Right lobe of liver (tissue), 4 donors: ENCODE measurements around the gene MIGA1.

ENCODE experiments used
- POLR2A ChIP-seq: fragments of 450-650 bp; IDR thresholded peaks from one replicate; pipeline ENCODE4 v1.6.1; 2017; ENCODE audit warnings: antibody characterized with exemption, mild to moderate bottlenecking
- TF ChIP-seq, protein P1 (sequence below), 4 donors: fragments of 200-600 bp in 3 of 4; fragments of 450-650 bp in 1 of 4; IDR thresholded peaks; one replicate each; pipeline versions ENCODE4 v1.5.1 to v1.8.0; 2016 to 2022; ENCODE audit warnings: antibody characterized with exemption in 4 of 4, mild to moderate bottlenecking in 2 of 4
- donor health status: DM: no; HTN: no; CAD: no.
- donor health status: DM: no; HTN: no; CAD: no.
- donor health status: DM: no; HTN: yes; CAD: no.

DNA sequence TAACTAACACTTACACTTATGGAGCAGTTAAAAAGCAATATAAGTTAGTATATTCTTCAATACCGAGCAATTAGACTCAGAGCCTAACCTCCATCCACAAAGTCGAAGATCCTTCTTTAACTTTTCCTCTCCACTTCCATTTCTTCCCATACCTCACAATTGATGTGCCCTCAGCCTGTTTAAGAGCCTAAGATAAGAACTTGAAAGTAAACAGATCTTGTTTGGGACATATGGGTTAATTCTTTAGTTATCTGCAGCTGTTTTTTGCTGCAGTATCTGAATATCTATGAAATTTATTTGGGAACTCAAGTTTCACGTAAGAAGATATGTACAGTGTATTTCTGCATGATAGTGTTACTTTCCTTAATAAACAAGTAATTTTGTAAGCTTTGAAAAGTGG is 51.5 kb downstream of the MIGA1 start:
- TF ChIP-seq, protein P1, sequence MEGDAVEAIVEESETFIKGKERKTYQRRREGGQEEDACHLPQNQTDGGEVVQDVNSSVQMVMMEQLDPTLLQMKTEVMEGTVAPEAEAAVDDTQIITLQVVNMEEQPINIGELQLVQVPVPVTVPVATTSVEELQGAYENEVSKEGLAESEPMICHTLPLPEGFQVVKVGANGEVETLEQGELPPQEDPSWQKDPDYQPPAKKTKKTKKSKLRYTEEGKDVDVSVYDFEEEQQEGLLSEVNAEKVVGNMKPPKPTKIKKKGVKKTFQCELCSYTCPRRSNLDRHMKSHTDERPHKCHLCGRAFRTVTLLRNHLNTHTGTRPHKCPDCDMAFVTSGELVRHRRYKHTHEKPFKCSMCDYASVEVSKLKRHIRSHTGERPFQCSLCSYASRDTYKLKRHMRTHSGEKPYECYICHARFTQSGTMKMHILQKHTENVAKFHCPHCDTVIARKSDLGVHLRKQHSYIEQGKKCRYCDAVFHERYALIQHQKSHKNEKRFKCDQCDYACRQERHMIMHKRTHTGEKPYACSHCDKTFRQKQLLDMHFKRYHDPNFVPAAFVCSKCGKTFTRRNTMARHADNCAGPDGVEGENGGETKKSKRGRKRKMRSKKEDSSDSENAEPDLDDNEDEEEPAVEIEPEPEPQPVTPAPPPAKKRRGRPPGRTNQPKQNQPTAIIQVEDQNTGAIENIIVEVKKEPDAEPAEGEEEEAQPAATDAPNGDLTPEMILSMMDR (IDR thresholded peaks at IDR 0.05): no peak
- no peak for TF ChIP-seq POLR2A
